MM.1S (cell line): ENCODE measurements around the gene PKD2L1.

Experiments used
- EZH2phosphoT487 ChIP-seq: fragments of 300-600 bp; sonication (generic); IDR thresholded peaks from 2 replicates; pipeline ENCODE4 v1.6.1; 2018; ENCODE audit warnings: antibody characterized with exemption, low read length
- TF ChIP-seq, protein P1 (sequence below): fragments of 300-600 bp; sonication (generic); IDR thresholded peaks from 2 replicates; pipeline ENCODE4 v1.5.1; 2016; ENCODE audit warnings: antibody characterized with exemption, low read length, mixed read lengths

DNA sequence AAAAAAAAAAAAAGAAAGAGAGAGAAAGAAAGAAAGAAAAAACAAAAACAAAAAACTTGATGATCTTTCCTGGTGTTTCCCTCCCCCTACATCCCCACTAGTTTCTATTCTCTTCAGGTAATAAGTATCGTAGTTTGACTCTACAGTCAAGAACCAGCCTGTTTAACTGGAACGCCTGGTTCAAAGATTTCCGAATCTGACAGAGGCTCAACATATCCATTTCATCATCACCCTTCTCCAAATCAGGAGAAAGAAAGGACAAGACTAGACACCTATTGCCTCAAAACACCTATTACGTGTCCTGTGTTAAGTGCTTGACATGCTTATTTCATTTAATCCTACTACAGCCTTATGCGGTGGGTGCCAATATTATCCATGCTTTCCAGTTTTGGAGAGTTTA lies 23.2 kb downstream of the PKD2L1 start:
- TF ChIP-seq, protein P1, sequence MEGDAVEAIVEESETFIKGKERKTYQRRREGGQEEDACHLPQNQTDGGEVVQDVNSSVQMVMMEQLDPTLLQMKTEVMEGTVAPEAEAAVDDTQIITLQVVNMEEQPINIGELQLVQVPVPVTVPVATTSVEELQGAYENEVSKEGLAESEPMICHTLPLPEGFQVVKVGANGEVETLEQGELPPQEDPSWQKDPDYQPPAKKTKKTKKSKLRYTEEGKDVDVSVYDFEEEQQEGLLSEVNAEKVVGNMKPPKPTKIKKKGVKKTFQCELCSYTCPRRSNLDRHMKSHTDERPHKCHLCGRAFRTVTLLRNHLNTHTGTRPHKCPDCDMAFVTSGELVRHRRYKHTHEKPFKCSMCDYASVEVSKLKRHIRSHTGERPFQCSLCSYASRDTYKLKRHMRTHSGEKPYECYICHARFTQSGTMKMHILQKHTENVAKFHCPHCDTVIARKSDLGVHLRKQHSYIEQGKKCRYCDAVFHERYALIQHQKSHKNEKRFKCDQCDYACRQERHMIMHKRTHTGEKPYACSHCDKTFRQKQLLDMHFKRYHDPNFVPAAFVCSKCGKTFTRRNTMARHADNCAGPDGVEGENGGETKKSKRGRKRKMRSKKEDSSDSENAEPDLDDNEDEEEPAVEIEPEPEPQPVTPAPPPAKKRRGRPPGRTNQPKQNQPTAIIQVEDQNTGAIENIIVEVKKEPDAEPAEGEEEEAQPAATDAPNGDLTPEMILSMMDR, result no peak
- TF ChIP-seq EZH2phosphoT487, result no peak
